ENCODE measurements around the gene TGFBR3.

Gene TGFBR3

DNA sequence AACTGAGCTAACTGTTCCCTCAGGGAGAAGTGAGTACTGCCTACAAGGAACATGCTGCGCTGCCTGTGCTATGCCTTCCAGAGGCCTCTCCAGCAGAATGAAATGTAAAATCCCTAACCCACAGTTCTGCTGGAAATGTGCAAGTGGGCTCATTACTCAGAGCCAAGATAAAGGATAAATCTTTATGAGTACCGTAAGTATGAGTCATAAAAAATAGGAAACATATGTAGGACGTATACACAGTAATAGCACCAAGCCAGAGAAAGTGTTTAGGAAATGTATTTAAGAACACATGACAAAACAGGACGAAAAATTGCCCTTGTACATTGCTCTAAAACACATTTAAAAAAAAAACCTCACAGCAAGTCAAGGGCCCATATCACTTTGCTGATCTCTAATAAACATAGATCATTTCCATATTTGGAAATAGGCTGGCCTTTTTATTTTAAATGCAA, 104.6 kb downstream of the TGFBR3 start:
- H3K27ac ChIP-seq, result no peak overlapping the region
- ChIA-PET CTCF (interaction anchor here (0.7 kb wide), 1 partner anchor 1332 kb away, joined by 5 read pairs; no protein-coding TSS in a partner anchor), POLR2A (ENCODE audit: low non-redundant PET) (no interaction called here)
- TF ChIP-seq, protein P1, sequence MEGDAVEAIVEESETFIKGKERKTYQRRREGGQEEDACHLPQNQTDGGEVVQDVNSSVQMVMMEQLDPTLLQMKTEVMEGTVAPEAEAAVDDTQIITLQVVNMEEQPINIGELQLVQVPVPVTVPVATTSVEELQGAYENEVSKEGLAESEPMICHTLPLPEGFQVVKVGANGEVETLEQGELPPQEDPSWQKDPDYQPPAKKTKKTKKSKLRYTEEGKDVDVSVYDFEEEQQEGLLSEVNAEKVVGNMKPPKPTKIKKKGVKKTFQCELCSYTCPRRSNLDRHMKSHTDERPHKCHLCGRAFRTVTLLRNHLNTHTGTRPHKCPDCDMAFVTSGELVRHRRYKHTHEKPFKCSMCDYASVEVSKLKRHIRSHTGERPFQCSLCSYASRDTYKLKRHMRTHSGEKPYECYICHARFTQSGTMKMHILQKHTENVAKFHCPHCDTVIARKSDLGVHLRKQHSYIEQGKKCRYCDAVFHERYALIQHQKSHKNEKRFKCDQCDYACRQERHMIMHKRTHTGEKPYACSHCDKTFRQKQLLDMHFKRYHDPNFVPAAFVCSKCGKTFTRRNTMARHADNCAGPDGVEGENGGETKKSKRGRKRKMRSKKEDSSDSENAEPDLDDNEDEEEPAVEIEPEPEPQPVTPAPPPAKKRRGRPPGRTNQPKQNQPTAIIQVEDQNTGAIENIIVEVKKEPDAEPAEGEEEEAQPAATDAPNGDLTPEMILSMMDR (conservative IDR thresholded peaks at IDR 0.05; ENCODE audit: low read depth), result no peak
- DNase-seq (ENCODE audit: low spot score), result peak; percentile 71

DNA sequence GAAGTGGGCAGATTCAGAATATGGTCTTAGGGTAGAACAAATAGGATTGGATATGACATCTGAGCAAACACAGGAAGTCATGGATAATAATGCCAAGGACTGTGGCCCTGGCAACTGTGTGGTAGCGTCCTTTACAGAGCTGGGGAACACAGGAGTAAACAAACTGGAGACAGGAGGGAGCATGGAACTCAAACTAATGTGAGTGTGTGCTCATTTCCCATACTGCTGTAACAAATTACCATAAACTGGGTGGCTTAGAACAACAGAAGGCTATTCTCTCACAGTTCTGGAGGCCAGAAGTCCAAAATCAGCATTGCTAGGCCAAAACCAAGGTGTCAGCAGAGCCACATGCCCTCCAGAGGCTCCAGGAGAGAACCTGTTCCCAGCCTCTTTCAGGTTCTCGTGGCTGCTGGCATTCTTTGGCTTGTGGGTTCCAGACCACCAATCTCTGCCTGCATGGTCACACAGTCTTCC, 106.4 kb downstream of the TGFBR3 start:
- TF ChIP-seq, protein P1 (conservative IDR thresholded peaks at IDR 0.05; ENCODE audit: low read depth), result no peak
- DNase-seq (ENCODE audit: low spot score), result no peak
- ChIA-PET CTCF (no interaction called here), POLR2A (ENCODE audit: low non-redundant PET) (interaction anchor here (0.6 kb wide), 1 partner anchor 938 kb away, joined by 3 read pairs; no protein-coding TSS in a partner anchor)
- no peak overlapping the region for H3K27ac ChIP-seq

DNA sequence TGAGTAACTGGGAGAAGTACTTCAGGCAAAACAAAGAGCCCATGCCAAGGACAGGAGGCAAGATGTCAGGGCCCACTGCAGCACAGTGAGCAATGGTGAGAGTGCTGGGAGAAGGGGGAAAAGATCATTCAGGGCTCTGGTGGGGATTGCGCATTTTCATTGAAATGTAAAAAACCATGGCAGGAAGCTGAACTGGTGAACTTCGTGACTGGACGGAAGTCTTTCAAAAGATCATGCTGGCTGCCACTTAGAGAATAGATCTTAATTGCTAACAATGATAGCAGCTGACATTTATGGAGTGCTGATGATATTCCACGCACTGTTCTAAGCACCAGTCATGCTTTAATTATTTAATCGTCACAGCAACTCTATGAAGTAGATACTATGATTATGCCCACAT, 107.0 kb downstream of the TGFBR3 start:
- CTCF ChIA-PET, result no interaction called here
- POLR2A ChIA-PET (ENCODE audit: low non-redundant PET), result no interaction called here
- DNase-seq (ENCODE audit: low spot score), result no peak
- H3K27ac ChIP-seq, result no peak overlapping the region
- TF ChIP-seq, protein P1 (conservative IDR thresholded peaks at IDR 0.05; ENCODE audit: low read depth), result no peak

DNA sequence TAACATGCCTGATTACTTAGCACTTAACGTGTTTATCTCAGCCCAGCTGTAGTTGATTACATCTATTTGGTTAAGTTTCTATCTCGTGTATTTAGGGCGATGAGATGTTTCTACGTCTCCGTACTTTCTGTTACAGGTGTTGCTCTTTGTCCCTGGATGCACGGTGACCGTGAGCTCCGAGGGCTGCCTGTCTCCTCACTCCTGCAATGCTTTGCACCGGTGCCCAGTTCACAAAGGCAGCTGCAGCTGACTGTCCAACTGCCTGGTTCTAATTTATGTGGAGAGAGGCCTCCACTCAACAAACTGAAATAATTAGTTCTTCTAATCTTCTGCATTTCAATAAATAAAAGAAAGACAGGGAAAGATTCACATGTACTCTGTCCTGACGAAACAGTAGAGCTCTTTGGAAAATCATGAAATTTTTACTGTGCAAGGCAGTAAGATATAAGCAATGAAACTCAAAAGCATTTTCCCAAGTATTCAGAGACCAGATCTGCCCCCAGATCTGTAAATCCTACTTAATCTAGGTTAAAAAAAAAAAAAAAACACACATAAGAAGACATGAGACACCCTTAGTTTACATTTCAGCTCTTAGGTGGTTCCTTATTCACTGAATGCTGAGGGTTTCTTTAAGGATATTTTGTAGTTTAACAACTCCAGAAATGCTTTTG, 108.2 kb downstream of the TGFBR3 start:
- ChIA-PET CTCF (interaction anchor here (1.1 kb wide), 1 partner anchor 40 kb away, joined by 3 read pairs; no protein-coding TSS in a partner anchor), POLR2A (ENCODE audit: low non-redundant PET) (no interaction called here)
- no peak for DNase-seq (ENCODE audit: low spot score)
- TF ChIP-seq, protein P1 (conservative IDR thresholded peaks at IDR 0.05; ENCODE audit: low read depth), result no peak
- no peak overlapping the region for H3K27ac ChIP-seq

DNA sequence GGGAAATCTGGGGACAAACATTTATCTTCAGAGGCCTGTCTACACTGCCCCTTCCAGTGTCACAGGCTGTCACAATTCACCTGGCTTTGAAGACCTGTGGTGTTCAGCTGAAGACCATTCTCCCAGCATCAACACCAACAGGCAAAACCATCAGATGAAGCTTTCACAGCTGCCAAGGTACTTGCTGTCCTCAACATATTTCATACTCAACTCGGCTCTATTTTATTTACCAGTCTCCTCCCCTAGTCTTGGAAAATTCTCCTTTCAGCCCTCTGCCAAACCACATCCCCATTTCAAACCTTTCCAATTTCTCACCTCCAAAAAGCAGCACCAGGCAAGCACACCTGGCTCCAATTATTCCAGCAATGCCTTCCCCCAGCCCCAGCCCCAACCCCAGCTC, 108.8 kb downstream of the TGFBR3 start:
- no peak overlapping the region for H3K27ac ChIP-seq
- no peak for DNase-seq (ENCODE audit: low spot score)
- ChIA-PET POLR2A (ENCODE audit: low non-redundant PET) (no interaction called here), CTCF (interaction anchor here (1.1 kb wide), 1 partner anchor 41 kb away, joined by 3 read pairs; no protein-coding TSS in a partner anchor)
- TF ChIP-seq, protein P1 (conservative IDR thresholded peaks at IDR 0.05; ENCODE audit: low read depth), result no peak

DNA sequence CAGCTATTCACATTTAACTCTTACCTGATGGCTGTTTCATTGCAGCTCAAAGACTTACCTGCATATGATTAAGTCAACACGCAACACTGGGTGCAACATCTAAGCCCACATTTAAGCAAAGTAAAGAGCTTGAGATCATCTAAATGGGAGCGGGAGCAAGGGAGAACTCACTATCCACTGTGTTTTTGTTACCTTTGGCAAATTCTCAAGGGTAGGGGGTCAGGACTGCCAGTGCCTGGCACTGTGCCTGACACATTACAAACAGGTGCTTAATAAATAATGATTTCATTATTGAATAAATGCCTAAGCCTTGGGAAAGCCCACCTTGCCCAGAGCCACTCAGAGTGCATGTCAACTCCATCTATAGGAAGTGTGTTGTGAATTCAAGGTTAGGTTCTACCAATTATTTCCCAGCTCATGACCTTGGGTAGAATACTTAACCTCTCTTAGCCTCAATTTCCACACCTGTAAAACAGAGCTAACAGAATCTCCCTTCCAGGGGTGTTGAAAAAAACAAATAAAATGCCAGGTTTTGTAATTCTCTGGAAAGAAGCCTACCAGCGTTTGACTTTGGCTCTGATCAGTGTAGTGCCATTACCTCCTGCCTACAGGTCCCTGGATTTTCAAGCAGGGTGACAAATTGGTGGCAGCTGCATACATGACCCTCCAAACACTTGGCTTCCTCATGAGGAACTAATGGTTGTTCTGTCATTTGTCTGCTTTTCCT, 109.7 kb downstream of the TGFBR3 start:
- no peak for DNase-seq (ENCODE audit: low spot score)
- POLR2A ChIA-PET (ENCODE audit: low non-redundant PET), result no interaction called here
- TF ChIP-seq, protein P1 (conservative IDR thresholded peaks at IDR 0.05; ENCODE audit: low read depth), result no peak
- no peak overlapping the region for H3K27ac ChIP-seq
- CTCF ChIA-PET, result interaction anchor here (0.6 kb wide), 2 partner anchors 84 kb away, joined by 3 read pairs; no protein-coding TSS in a partner anchor

Measured in RWPE1 (cell line).